ENCODE results near the gene PPP3CA. TPM values are rescaled to one million over a fixed set of nuclear protein-coding genes. Genes with fewer than 3 reads are reported as not detected.

The PPP3CA gene
- total and polyA plus RNA-seq, 2 of the 8 experiments (the other 6 are each of a cell fraction or from before 2014, with no cell fraction given) = 7.9 to 35.0 TPM

DNA sequence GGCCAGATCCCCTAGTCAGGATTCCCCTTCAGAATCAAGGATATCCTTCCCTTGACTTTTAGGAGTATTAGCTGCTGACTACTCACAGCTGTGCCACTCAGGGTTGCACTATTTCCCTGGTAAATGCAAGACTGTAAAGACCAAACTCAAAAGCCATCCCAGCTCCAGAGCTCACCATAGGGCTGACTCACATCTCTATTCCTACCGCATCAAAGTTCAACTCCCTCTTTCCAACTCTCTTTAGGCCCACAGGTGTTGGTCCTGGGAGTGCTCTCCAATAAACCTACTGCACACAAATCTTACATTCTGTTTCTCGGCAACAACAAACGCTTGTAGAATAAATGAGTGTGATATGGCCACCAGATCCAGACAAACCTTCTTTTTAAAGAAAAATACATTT, 109.6 kb downstream of the PPP3CA start:
- Histone ChIP-seq H2BK5ac (ENCODE audit: low read depth, low read length) (no peak overlapping the region), H4K91ac (replicated peaks; ENCODE audit: insufficient read length, low read length) (no peak overlapping the region), H2AK5ac (ENCODE audit: low read depth, low read length) (no peak overlapping the region), H4K5ac (ENCODE audit: insufficient read length, low read depth, low read length) (no peak overlapping the region), H4K20me1 (replicated peaks in 1 of 2; ENCODE audit: control insufficient read depth in 1 of 2, insufficient read depth in 2 of 2, low read length in 2 of 2) (peaks cover 0 to 2% of the 10 kb centered on the region in 2 experiments), H3K4me2 (ENCODE audit: insufficient read depth in 1 of 2, low read depth in 2 of 2, low read length in 2 of 2) (no peak overlapping the region), H3K9me3 (ENCODE audit: insufficient read depth in 2 of 2, low read depth in 1 of 2, low read length in 1 of 2) (no peaks in the 10 kb centered on the region), H3K23me2 (ENCODE audit: low read depth, low read length) (no peaks in the 10 kb centered on the region), H3K36me3 (ENCODE audit: control insufficient read depth in 2 of 4, insufficient read depth in 4 of 4, low read length in 3 of 4) (no peaks in the 10 kb centered on the region), H3K14ac (ENCODE audit: insufficient read length) (no peak overlapping the region), H3K56ac (replicated peaks; ENCODE audit: insufficient read length, low read depth, low read length) (no peak overlapping the region), H3K9ac (replicated peaks in 1 of 4; ENCODE audit: extremely low read depth in 1 of 4, low read depth in 3 of 4, low read length in 3 of 4) (no peak overlapping the region; a peak in 1 of 7 replicates), H2AFZ (ENCODE audit: low read length) (no peak overlapping the region), H3K4ac (replicated peaks; ENCODE audit: insufficient read length, low read depth, low read length) (no peak overlapping the region), H3K4me1 (replicated peaks in 1 of 4; ENCODE audit: control insufficient read depth in 3 of 4, insufficient read depth in 4 of 4, low read length in 3 of 4) (peaks cover 0 to 4% (median 1%) of the 10 kb centered on the region in 4 experiments; a peak in 2 of 7 replicates), H3K79me2 (ENCODE audit: control insufficient read depth in 1 of 2, insufficient read depth in 2 of 2, low read length in 2 of 2) (peaks cover 0 to 71% of the 10 kb centered on the region in 2 experiments; a peak in 2 of 4 replicates), H4K8ac (ENCODE audit: extremely low read depth, insufficient read depth, low read length) (no peak overlapping the region), H2BK12ac (ENCODE audit: low read depth, low read length) (no peak overlapping the region), H3K23ac (ENCODE audit: insufficient read length) (no peak overlapping the region), H2BK15ac (ENCODE audit: low read length) (no peak overlapping the region), H3K79me1 (ENCODE audit: low read depth, low read length) (peaks cover 3% of the 10 kb centered on the region; the same call in 1 of the 2 replicates), H2BK20ac (ENCODE audit: low read length) (no peak overlapping the region), H3K18ac (ENCODE audit: extremely low read depth, low read length) (no peak overlapping the region), H3K27me3 (replicated peaks in 1 of 4; ENCODE audit: control insufficient read depth in 3 of 4, extremely low read depth in 1 of 4, insufficient read depth in 3 of 4, low read length in 3 of 4) (no peaks in the 10 kb centered on the region), H3K4me3 (ENCODE audit: extremely low read depth in 1 of 4, insufficient read depth in 2 of 4, low read depth in 3 of 4, low read length in 4 of 4) (no peak overlapping the region), H3K27ac (ENCODE audit: low read depth, low read length) (no peak overlapping the region), H2BK120ac (replicated peaks; ENCODE audit: low read depth, low read length) (no peak overlapping the region)
- CTCF ChIA-PET (ENCODE audit: partially characterized antibody) = interaction anchor here (0.6 to 1.2 kb wide), 4 partner anchors 11 to 111 kb away, joined by 3 to 4 read pairs (median 3); no protein-coding TSS in a partner anchor
- TF ChIP-seq KDM4A (IDR thresholded peaks at IDR 0.05; ENCODE audit: low read depth, low read length, severe bottlenecking) (no peak), SUZ12 (IDR thresholded peaks at IDR 0.05; ENCODE audit: low read length) (no peak), RBBP5 (IDR thresholded peaks at IDR 0.05; ENCODE audit: borderline replicate concordance, low read depth, low read length) (no peak), GTF2F1 (IDR thresholded peaks at IDR 0.05; ENCODE audit: borderline replicate concordance, low read depth, low read length) (no peak)
- TF ChIP-seq, protein P1, sequence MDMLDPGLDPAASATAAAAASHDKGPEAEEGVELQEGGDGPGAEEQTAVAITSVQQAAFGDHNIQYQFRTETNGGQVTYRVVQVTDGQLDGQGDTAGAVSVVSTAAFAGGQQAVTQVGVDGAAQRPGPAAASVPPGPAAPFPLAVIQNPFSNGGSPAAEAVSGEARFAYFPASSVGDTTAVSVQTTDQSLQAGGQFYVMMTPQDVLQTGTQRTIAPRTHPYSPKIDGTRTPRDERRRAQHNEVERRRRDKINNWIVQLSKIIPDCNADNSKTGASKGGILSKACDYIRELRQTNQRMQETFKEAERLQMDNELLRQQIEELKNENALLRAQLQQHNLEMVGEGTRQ (IDR thresholded peaks at IDR 0.05; ENCODE audit: low read length) = no peak
- no peak for FAIRE-seq
- WGBS, 2 experiments (ENCODE audit: extremely low coverage in 1 of 2, insufficient coverage in 1 of 2, insufficient read length in 1 of 2, insufficient replicate concordance in 2 of 2, low coverage in 1 of 2, low lambda C conversion rate in 2 of 2, missing lambda C conversion rate in 1 of 2) = 89% methylated on average over 3 of the region's 3 CpGs; no CpG with 5 or more reads in 1 of the 2 experiments
- no peak for DNase-seq (ENCODE audit: low read depth in 1 of 2, low spot score in 2 of 2)
- POLR2A ChIA-PET (ENCODE audit: partially characterized antibody) = no interaction called here

All from H1 (cell line).